Astrocyte (in vitro differentiated cells and primary cell): ENCODE data around the gene TSC1.

Experiments
- CTCF ChIP-seq: IDR thresholded peaks from 2 replicates; pipeline ENCODE4 v1.5.1; 2011; ENCODE audit warnings: low read depth, mild to moderate bottlenecking, inconsistent platforms, low read length, moderate library complexity; ENCODE audit not compliant: insufficient read depth
- EZH2 ChIP-seq: IDR thresholded peaks from 2 replicates; pipeline ENCODE4 v1.6.1; 2012; ENCODE audit warnings: mild to moderate bottlenecking, low read length, inconsistent platforms; ENCODE audit not compliant: insufficient read depth

GRCh38 chr9:132988244-132989013 is 44.0 kb upstream of the TSC1 start:
- TF ChIP-seq CTCF, result no peak
- TF ChIP-seq EZH2, result no peak
